ENCODE measurements around the gene BAD. TPM values are rescaled to one million over a fixed set of nuclear protein-coding genes. Genes with fewer than 3 reads are reported as not detected.

The BAD gene
- polyA plus RNA-seq, 2 of the 4 experiments (the other 2 are of a cell fraction), result 33.7 to 68.4 TPM

- FAIRE-seq (no peak), ATAC-seq (no peak), DNase-seq (ENCODE audit: low read depth in 1 of 2, low spot score in 1 of 2) (no peak)
- Histone ChIP-seq H3K4me2 (no peak overlapping the region), H3K9me3 (no peaks in the 10 kb centered on the region), H3K4me1 (peaks cover 12% of the 10 kb centered on the region; the same call in 2 of the 3 replicates), H3K4me3 (no peak overlapping the region), H3K27ac (no peak overlapping the region)
- TF ChIP-seq HOXB13 (CRISPR knock-in tag; IDR thresholded peaks at IDR 0.05; ENCODE audit: low read depth), result no peak
- no peak for TF ChIP-seq MAFK (IDR thresholded peaks at IDR 0.05; ENCODE audit: partially characterized antibody)
- TF ChIP-seq FOSL2 (IDR thresholded peaks at IDR 0.05), result no peak
- TF ChIP-seq FOSL2 (CRISPR knock-in tag; IDR thresholded peaks at IDR 0.05), result no peak
- ChIA-PET POLR2A (interaction anchor here (0.5 to 1.5 kb wide), 3 partner anchors 10 to 21 kb away, joined by 3 to 5 read pairs (median 3); partner anchors contain the start of gene FKBP2), CTCF (interaction anchor here (0.9 to 19.9 kb wide), 4 partner anchors 14 to 84 kb away, joined by 3 to 254 read pairs (median 5); partner anchors contain the start of genes FERMT3, PLCB3 and VEGFB)
- WGBS (ENCODE audit: missing lambda C conversion rate), result 87% methylated on average over 15 of the region's 17 CpGs
Observed at GRCh38 chr11:64220271-64220670, 64.2 kb downstream of the BAD start.

Small RNA genes within 50 kb of the gene (small RNA-seq; reads per million reads assigned to genes)
- 0 reads per million in 6 experiments for gene RF00019

Other genes with a start within 250 kb of the BAD start
- 0.28 and 0.31 TPM in 2 replicates for gene FLRT1, start 248.7 kb downstream of the BAD start, polyA plus RNA-seq (2011; rRNA removed)
- gene FLRT1, start 248.7 kb downstream of the BAD start, polyA plus RNA-seq (2017; fragmentation: RNase III; extraction: RNeasy Plus Mini Kit Qiagen cat#74134 plus additional on column Dnase treatment), result 0.07 to 0.13 TPM (median 0.10 TPM) in 3 replicates
- gene MACROD1, start 118.6 kb downstream of the BAD start, polyA plus RNA-seq (2011; rRNA removed), result 10.0 and 16.6 TPM in 2 replicates
- 12.0 to 16.4 TPM (median 15.1 TPM) in 3 replicates for gene MACROD1, start 118.6 kb downstream of the BAD start, polyA plus RNA-seq (2017; fragmentation: RNase III; extraction: RNeasy Plus Mini Kit Qiagen cat#74134 plus additional on column Dnase treatment)
- 288 and 300 TPM in 2 replicates for gene STIP1, start 98.5 kb downstream of the BAD start, polyA plus RNA-seq (2011; rRNA removed)
- gene STIP1, start 98.5 kb downstream of the BAD start, polyA plus RNA-seq (2017; fragmentation: RNase III; extraction: RNeasy Plus Mini Kit Qiagen cat#74134 plus additional on column Dnase treatment), result 274 to 320 TPM (median 297 TPM) in 3 replicates
- 0.42 and 0.56 TPM in 2 replicates for gene FERMT3, start 77.9 kb downstream of the BAD start, polyA plus RNA-seq (2011; rRNA removed)
- gene FERMT3, start 77.9 kb downstream of the BAD start, polyA plus RNA-seq (2017; fragmentation: RNase III; extraction: RNeasy Plus Mini Kit Qiagen cat#74134 plus additional on column Dnase treatment), result 1.9 to 2.1 TPM (median 2.0 TPM) in 3 replicates
- 18.6 and 25.2 TPM in 2 replicates for gene TRPT1, start 58.5 kb downstream of the BAD start, polyA plus RNA-seq (2011; rRNA removed)
- gene TRPT1, start 58.5 kb downstream of the BAD start, polyA plus RNA-seq (2017; fragmentation: RNase III; extraction: RNeasy Plus Mini Kit Qiagen cat#74134 plus additional on column Dnase treatment), result 24.2 to 28.5 TPM (median 26.1 TPM) in 3 replicates
- 21.5 and 21.7 TPM in 2 replicates for gene NUDT22, start 58.4 kb downstream of the BAD start, polyA plus RNA-seq (2011; rRNA removed)
- 25.7 to 33.2 TPM (median 33.1 TPM) in 3 replicates for gene NUDT22, start 58.4 kb downstream of the BAD start, polyA plus RNA-seq (2017; fragmentation: RNase III; extraction: RNeasy Plus Mini Kit Qiagen cat#74134 plus additional on column Dnase treatment)
- 8.9 and 9.8 TPM in 2 replicates for gene DNAJC4, start 54.1 kb downstream of the BAD start, polyA plus RNA-seq (2011; rRNA removed)
- 12.6 to 16.6 TPM (median 16.2 TPM) in 3 replicates for gene DNAJC4, start 54.1 kb downstream of the BAD start, polyA plus RNA-seq (2017; fragmentation: RNase III; extraction: RNeasy Plus Mini Kit Qiagen cat#74134 plus additional on column Dnase treatment)
- 6.8 and 10.9 TPM in 2 replicates for gene VEGFB, start 50.1 kb downstream of the BAD start, polyA plus RNA-seq (2011; rRNA removed)
- 24.6 to 26.7 TPM (median 26.5 TPM) in 3 replicates for gene VEGFB, start 50.1 kb downstream of the BAD start, polyA plus RNA-seq (2017; fragmentation: RNase III; extraction: RNeasy Plus Mini Kit Qiagen cat#74134 plus additional on column Dnase treatment)
- gene FKBP2, start 43.6 kb downstream of the BAD start, polyA plus RNA-seq (2011; rRNA removed), result 40.5 and 41.4 TPM in 2 replicates
- 131 to 142 TPM (median 136 TPM) in 3 replicates for gene FKBP2, start 43.6 kb downstream of the BAD start, polyA plus RNA-seq (2017; fragmentation: RNase III; extraction: RNeasy Plus Mini Kit Qiagen cat#74134 plus additional on column Dnase treatment)
- gene PPP1R14B, start 37.7 kb downstream of the BAD start, polyA plus RNA-seq (2011; rRNA removed), result 129 and 154 TPM in 2 replicates
- gene PPP1R14B, start 37.7 kb downstream of the BAD start, polyA plus RNA-seq (2017; fragmentation: RNase III; extraction: RNeasy Plus Mini Kit Qiagen cat#74134 plus additional on column Dnase treatment), result 152 to 155 TPM (median 152 TPM) in 3 replicates
- 8.8 and 9.9 TPM in 2 replicates for gene PLCB3, start 33.1 kb downstream of the BAD start, polyA plus RNA-seq (2011; rRNA removed)
- gene PLCB3, start 33.1 kb downstream of the BAD start, polyA plus RNA-seq (2017; fragmentation: RNase III; extraction: RNeasy Plus Mini Kit Qiagen cat#74134 plus additional on column Dnase treatment), result 19.2 to 21.3 TPM (median 21.2 TPM) in 3 replicates
- gene GPR137, start 1.2 kb upstream of the BAD start, polyA plus RNA-seq (2011; rRNA removed), result 11.0 and 14.4 TPM in 2 replicates
- gene GPR137, start 1.2 kb upstream of the BAD start, polyA plus RNA-seq (2017; fragmentation: RNase III; extraction: RNeasy Plus Mini Kit Qiagen cat#74134 plus additional on column Dnase treatment), result 33.9 to 38.5 TPM (median 37.4 TPM) in 3 replicates
- gene KCNK4, start 6.6 kb upstream of the BAD start, polyA plus RNA-seq (2011; rRNA removed), result not detected in 2 replicates
- 0.12 to 0.28 TPM (median 0.17 TPM) in 3 replicates for gene KCNK4, start 6.6 kb upstream of the BAD start, polyA plus RNA-seq (2017; fragmentation: RNase III; extraction: RNeasy Plus Mini Kit Qiagen cat#74134 plus additional on column Dnase treatment)
- gene CATSPERZ, start 15.7 kb upstream of the BAD start, polyA plus RNA-seq (2011; rRNA removed), result 1.9 TPM in 2 replicates
- gene CATSPERZ, start 15.7 kb upstream of the BAD start, polyA plus RNA-seq (2017; fragmentation: RNase III; extraction: RNeasy Plus Mini Kit Qiagen cat#74134 plus additional on column Dnase treatment), result 3.4 to 4.7 TPM (median 4.1 TPM) in 3 replicates
- gene ESRRA, start 20.9 kb upstream of the BAD start, polyA plus RNA-seq (2011; rRNA removed), result 13.9 and 15.2 TPM in 2 replicates
- 30.9 to 35.5 TPM (median 33.5 TPM) in 3 replicates for gene ESRRA, start 20.9 kb upstream of the BAD start, polyA plus RNA-seq (2017; fragmentation: RNase III; extraction: RNeasy Plus Mini Kit Qiagen cat#74134 plus additional on column Dnase treatment)
- gene TRMT112, start 32.9 kb upstream of the BAD start, polyA plus RNA-seq (2011; rRNA removed), result 305 and 363 TPM in 2 replicates
- gene TRMT112, start 32.9 kb upstream of the BAD start, polyA plus RNA-seq (2017; fragmentation: RNase III; extraction: RNeasy Plus Mini Kit Qiagen cat#74134 plus additional on column Dnase treatment), result 424 to 447 TPM (median 440 TPM) in 3 replicates
- 305 and 377 TPM in 2 replicates for gene PRDX5, start 33.5 kb upstream of the BAD start, polyA plus RNA-seq (2011; rRNA removed)
- gene PRDX5, start 33.5 kb upstream of the BAD start, polyA plus RNA-seq (2017; fragmentation: RNase III; extraction: RNeasy Plus Mini Kit Qiagen cat#74134 plus additional on column Dnase treatment), result 442 to 500 TPM (median 491 TPM) in 3 replicates
- gene CCDC88B, start 55.5 kb upstream of the BAD start, polyA plus RNA-seq (2011; rRNA removed), result 4.8 and 5.7 TPM in 2 replicates
- 8.8 to 10.3 TPM (median 9.7 TPM) in 3 replicates for gene CCDC88B, start 55.5 kb upstream of the BAD start, polyA plus RNA-seq (2017; fragmentation: RNase III; extraction: RNeasy Plus Mini Kit Qiagen cat#74134 plus additional on column Dnase treatment)
- gene RPS6KA4, start 74.5 kb upstream of the BAD start, polyA plus RNA-seq (2011; rRNA removed), result 19.1 and 21.4 TPM in 2 replicates
- 34.5 to 40.4 TPM (median 35.9 TPM) in 3 replicates for gene RPS6KA4, start 74.5 kb upstream of the BAD start, polyA plus RNA-seq (2017; fragmentation: RNase III; extraction: RNeasy Plus Mini Kit Qiagen cat#74134 plus additional on column Dnase treatment)

Data from A549 (cell line).